HT-29 (cell line): Measurements from ENCODE around the gene BRDT. TPM values are rescaled to one million over a fixed set of nuclear protein-coding genes. Genes with fewer than 3 reads are reported as not detected.
"Not testable (repeated sequence)": the region's sequence is repeated elsewhere in the genome, so short reads cannot be mapped to it uniquely, and the experiment has no call there.

Experiments
- DNase-seq: peaks from one replicate; pipeline ENCODE4 v3.0.0-alpha.2; 2015; ENCODE audit warnings: low spot score
- total RNA-seq: library from RNA; depleted of rRNA; stranded (reverse); fragments of >200 nt; shearing (Covaris generic); gene quantifications from 2 replicates; pipeline ENCODE4 v1.2.3, GENCODE V29; 2014

The BRDT gene
- total RNA-seq, 1 experiment from 2014 or later = not detected

- DNase-seq = no peak
These were observed 32.9 kb downstream of the BRDT start for GRCh38 chr1:91981996-91982609.

GRCh38 chr1:91993256-91993655 is 44.1 kb downstream of the BRDT start:
- no peak for DNase-seq

- DNase-seq = peak; percentile 42
These were observed 48.5 kb downstream of the BRDT start for GRCh38 chr1:91997607-91998195.

DNA sequence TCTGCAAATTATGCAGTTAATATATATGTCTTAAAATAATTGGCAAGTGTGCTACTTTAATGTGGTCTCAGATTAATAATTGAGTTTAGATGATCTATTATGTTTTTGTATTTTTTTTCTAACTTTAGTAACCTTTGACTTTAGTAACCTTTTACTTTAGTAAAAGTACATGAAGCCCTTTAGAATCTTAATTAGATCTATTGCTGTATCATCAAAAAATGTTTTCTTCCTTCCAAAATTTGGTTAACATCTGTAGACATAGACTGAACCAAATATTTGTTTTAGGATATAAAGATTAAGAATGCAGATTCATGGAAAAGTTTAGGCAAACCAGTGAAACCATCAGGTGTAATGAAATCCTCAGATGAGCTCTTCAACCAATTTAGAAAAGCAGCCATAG is 54.9 kb downstream of the BRDT start:
- no peak for DNase-seq

- DNase-seq = no peak
These were observed 64.7 kb downstream of the BRDT start for GRCh38 chr1:92013923-92014322.

- no peak for DNase-seq
These were observed 67.6 kb downstream of the BRDT start for GRCh38 chr1:92016720-92017316.

DNA sequence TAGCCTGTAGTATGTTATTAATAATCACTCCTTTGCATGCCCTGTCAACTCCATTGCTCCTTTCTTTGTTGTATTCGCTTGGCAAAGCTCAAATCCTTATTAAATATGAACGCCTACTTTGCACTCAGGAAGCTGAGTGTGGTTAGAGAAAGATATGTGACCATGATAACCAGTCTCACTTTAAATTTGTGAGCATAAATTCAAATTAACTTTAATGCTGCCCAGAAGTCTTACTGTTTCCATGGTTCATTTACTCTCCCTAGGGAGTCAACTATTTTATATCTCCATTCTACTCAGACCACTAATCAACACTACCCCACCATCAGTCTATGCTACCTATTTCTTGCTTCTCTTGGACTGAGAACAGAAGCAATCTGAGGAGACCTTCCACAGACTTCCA is 68.5 kb downstream of the BRDT start:
- DNase-seq = no peak

DNA sequence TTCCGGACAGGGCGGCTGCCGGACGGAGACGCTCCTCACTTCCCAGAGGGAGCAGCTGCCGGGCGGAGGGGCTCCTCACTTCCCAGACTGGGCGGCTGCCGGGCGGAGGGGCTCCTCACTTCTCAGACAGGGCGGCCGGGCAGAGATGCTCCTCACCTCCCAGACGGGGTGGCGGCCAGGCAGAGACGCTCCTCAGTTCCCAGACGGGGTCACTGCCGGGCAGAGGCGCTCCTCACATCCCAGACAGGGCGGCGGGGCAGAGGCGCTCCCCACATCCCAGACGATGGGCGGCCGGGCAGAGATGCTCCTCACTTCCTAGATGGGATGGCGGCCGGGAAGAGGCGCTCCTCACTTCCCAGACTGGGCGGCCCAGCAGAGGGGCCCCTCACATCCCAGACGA is 76.8 kb downstream of the BRDT start:
- not testable (repeated sequence) for DNase-seq

- no peak for DNase-seq
These were observed 77.6 kb downstream of the BRDT start for GRCh38 chr1:92026806-92027205.

GRCh38 chr1:92029241-92029922 is 80.2 kb downstream of the BRDT start:
- no peak for DNase-seq

GRCh38 chr1:92030656-92031107 is 81.5 kb downstream of the BRDT start:
- peak; percentile 9 for DNase-seq

GRCh38 chr1:92031281-92032110 is 82.3 kb downstream of the BRDT start:
- DNase-seq = no peak

DNA sequence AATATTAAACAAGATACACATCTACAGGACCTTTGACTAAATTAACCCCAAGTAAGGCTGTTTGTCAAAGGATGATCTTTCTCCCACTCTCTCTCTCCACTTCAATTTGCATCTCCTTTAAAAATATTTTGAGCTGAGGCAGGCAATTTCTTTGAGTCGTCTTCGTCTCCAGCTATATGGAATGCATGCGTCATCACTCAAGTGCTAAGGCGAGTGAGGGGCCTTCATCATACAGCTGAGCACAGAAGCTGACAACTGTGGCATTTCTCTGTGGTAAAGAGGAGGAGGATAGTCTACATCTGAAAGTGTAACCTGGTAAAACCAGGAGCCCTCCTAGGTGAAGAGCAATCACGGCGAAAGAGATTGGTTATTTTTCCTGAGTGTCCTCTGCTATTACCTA is 88.2 kb downstream of the BRDT start:
- DNase-seq = no peak

DNA sequence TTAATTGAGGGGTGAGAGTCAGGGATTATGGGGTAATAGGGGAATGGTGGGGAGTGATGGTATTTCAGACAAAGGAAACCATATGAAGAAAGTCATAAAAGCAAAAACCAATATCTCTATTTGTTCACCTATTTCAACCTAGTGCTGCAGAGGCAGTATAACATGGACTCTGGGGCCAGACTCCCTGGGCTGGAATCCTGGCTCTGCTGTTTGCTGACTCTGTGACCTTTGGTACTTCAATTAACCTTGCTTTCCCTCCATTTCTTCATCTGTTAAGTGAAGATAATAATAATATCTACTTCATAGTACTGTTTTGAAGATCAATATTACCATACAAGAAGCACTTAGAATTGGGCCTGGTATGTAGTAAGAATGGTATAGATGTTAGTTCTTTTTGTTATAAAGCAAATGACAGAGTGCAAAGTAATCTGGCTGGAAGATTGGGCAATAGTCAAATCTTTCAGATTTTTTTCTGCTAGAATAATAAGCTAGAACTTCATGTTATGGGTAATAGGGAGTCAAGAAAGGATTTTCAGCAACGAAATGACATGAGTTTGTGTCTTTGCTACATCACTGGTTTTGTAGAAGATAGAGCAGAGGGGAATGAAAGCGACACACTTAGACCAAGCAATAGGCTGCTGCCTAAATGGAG is 89.6 kb downstream of the BRDT start:
- no peak for DNase-seq

GRCh38 chr1:92040971-92041370 is 91.8 kb downstream of the BRDT start:
- DNase-seq = no peak

- DNase-seq = no peak
These were observed 94.4 kb downstream of the BRDT start for GRCh38 chr1:92043621-92044020.

DNA sequence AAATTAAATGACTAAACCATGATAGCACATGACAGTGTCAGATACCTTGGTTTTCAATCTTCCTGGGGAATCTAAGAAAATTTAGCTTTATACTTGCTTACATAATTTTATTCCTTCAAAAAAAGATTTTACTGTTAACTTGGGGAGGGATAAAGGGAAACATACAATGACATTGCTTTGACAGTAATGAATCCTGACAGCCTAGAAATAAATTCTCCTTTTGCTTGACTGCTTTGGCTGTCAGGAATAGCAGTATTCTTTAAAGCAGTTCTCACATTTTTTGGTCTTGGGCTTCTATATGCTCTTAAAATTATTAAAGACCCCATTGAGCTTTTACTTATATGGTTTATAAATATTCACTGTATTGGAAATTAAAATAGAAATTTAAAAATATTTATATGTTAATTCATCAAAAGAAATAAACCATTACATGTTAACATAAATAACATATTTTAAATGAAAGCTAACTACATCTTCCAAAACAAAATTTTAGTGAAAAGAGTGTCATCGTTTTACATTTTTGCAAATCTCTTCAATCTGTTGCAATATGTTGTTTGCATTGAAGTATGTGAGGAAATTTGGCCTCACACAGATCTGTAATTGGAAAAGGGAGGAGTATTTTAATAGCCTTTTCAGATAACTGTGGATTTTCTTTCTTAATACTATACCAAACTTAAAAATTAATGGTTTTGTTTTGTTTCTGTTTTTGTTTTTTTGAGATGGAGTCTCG is 96.7 kb downstream of the BRDT start:
- DNase-seq = no peak

DNA sequence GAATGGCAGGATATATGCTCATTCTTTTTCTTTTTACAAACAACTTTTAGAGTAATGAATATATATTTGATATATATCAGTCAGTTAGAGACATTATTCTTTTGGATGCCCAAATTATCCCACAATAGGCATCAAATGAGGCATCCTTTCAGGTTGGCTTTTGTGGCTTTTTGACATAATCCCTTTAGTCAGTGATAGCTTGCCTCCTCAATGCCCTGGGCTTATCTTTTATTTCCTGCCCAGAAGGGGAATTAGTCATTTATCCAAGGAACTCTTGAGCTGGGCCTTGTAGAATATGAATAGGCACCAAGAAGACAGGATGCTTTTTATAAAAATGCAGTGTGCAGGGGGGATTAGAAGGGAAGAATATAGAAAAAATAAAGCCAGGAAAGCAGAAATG is 102.7 kb downstream of the BRDT start:
- DNase-seq = no peak
